Endothelial cell of umbilical vein (primary cell): Measurements from ENCODE around the gene DPP10. TPM values are rescaled to one million over a fixed set of nuclear protein-coding genes. Genes with fewer than 3 reads are reported as not detected.

Experiments
- BruUV-seq: library from RNA; stranded (reverse); fragments of 400-500 nt; replicated peaks from 2 replicates; lab custom pipeline; 2021; lab: Mats Ljungman, UMichigan
- CTCF ChIA-PET: fragments of 300-600, 350-600 bp; sonication (Branson Sonifier 250); formaldehyde crosslinking; loops from one replicate; lab custom pipeline; 2021; ENCODE audit warnings: antibody characterized with exemption, inconsistent platforms; lab: Charles Lee
- POLR2A ChIA-PET: fragments of 300-600, 350-600 bp; sonication (Branson Sonifier 250); formaldehyde crosslinking; loops from one replicate; lab custom pipeline; 2021; ENCODE audit warnings: antibody characterized with exemption, inconsistent platforms; lab: Charles Lee
- DNase-seq: peaks from one replicate; pipeline ENCODE4 v3.0.0-alpha.2; 2011; ENCODE audit warnings: low read depth, low spot score
- FAIRE-seq: peaks from 2 replicates; lab custom pipeline; 2011; peaks lifted over from hg19 to GRCh38; lab: Jason Lieb, UNC
- H2AFZ ChIP-seq: 2 replicates; pipeline ENCODE4 v1.6.0; 2012; ENCODE audit warnings: low read depth, low read length, control low read depth, inconsistent platforms
- H3K27ac ChIP-seq: 2 replicates; pipeline ENCODE4 v1.5.1; 2011; ENCODE audit warnings: low read depth, mild to moderate bottlenecking, control low read depth, low read length, moderate library complexity; ENCODE audit not compliant: insufficient read depth
- H3K27me3 ChIP-seq, 2 experiments: 2 replicates each; pipeline versions ENCODE4 v1.6.0 to v1.6.1; 2011; ENCODE audit warnings: low read length in 2 of 2, mixed read lengths in 1 of 2; ENCODE audit not compliant: control insufficient read depth in 2 of 2, insufficient read depth in 2 of 2
- H3K36me3 ChIP-seq, 2 experiments: 2 replicates in 1 of 2; 3 replicates in 1 of 2; pipeline ENCODE4 v1.5.1; 2011; ENCODE audit warnings: low read length in 2 of 2, mild to moderate bottlenecking in 1 of 2, moderate library complexity in 1 of 2; ENCODE audit not compliant: control insufficient read depth in 2 of 2, insufficient read depth in 2 of 2; ENCODE audit errors: extremely low read depth in 1 of 2
- H3K4me1 ChIP-seq: 3 replicates; pipeline ENCODE4 v1.5.1; 2011; ENCODE audit warnings: mild to moderate bottlenecking, low read length; ENCODE audit not compliant: control insufficient read depth, insufficient read depth; ENCODE audit errors: extremely low read depth
- H3K4me2 ChIP-seq: 2 replicates; pipeline ENCODE4 v1.6.1; 2011; ENCODE audit warnings: low read length, control low read depth, mixed read lengths; ENCODE audit not compliant: insufficient read depth
- H3K4me3 ChIP-seq, 3 experiments: fragments of 200-600 bp in 1 of 3; sonication (generic), shearing (Covaris generic) in 1 of 3; replicated peaks in 1 of 3; 2 replicates each; pipeline ENCODE4 v1.5.1; 2011 to 2016; ENCODE audit warnings: control low read depth in 3 of 3, low read length in 3 of 3, mild to moderate bottlenecking in 2 of 3, inconsistent platforms in 1 of 3, low read depth in 1 of 3, moderate library complexity in 1 of 3; ENCODE audit not compliant: insufficient read depth in 1 of 3
- H3K79me2 ChIP-seq: 2 replicates; pipeline ENCODE4 v1.6.0; 2012; ENCODE audit warnings: low read length, inconsistent platforms; ENCODE audit not compliant: control insufficient read depth, insufficient read depth
- H3K9ac ChIP-seq: replicated peaks from 2 replicates; pipeline ENCODE3; 2011; ENCODE audit warnings: low read length, control low read depth; ENCODE audit not compliant: insufficient read depth; ENCODE audit errors: extremely low read depth
- H3K9me1 ChIP-seq: replicated peaks from 3 replicates; pipeline ENCODE4 v1.6.0; 2011; ENCODE audit warnings: mild to moderate bottlenecking, low read length; ENCODE audit not compliant: control insufficient read depth, insufficient read depth; ENCODE audit errors: extremely low read depth
- H3K9me3 ChIP-seq: replicated peaks from 2 replicates; pipeline ENCODE4 v1.5.1; 2012; ENCODE audit warnings: low read length, inconsistent platforms; ENCODE audit not compliant: control insufficient read depth, insufficient read depth
- H4K20me1 ChIP-seq: replicated peaks from 2 replicates; pipeline ENCODE3; 2011; ENCODE audit warnings: mild to moderate bottlenecking, low read length; ENCODE audit not compliant: control insufficient read depth, insufficient read depth; ENCODE audit errors: extremely low read depth
- CTCF ChIP-seq, 2 donors: IDR thresholded peaks; 1 replicate in 1 of 2; 2 replicates in 1 of 2; pipeline ENCODE4 v1.5.1; 2011; ENCODE audit warnings: low read length in 2 of 2, mild to moderate bottlenecking in 2 of 2, moderate library complexity in 2 of 2, control low read depth in 1 of 2, inconsistent platforms in 1 of 2, low read depth in 1 of 2; ENCODE audit not compliant: insufficient read depth in 1 of 2; ENCODE audit errors: extremely low read depth in 1 of 2
- EZH2 ChIP-seq: IDR thresholded peaks from 2 replicates; pipeline ENCODE4 v1.6.1; 2012; ENCODE audit warnings: borderline replicate concordance, low read depth, mild to moderate bottlenecking, moderate library complexity, low read length, inconsistent platforms; ENCODE audit not compliant: severe bottlenecking
- FOS ChIP-seq: IDR thresholded peaks from 2 replicates; pipeline ENCODE4 v1.6.1; 2011; ENCODE audit warnings: mild to moderate bottlenecking, low read length, moderate library complexity, borderline replicate concordance; ENCODE audit not compliant: insufficient read depth
- GATA2 ChIP-seq: IDR thresholded peaks from 2 replicates; pipeline ENCODE4 v1.7.0; 2011; ENCODE audit warnings: low read depth, mild to moderate bottlenecking, moderate library complexity, mixed read lengths, low read length; ENCODE audit not compliant: insufficient read length, insufficient read depth
- JUN ChIP-seq: IDR thresholded peaks from 2 replicates; pipeline ENCODE4 v1.6.1; 2011; ENCODE audit warnings: borderline replicate concordance, low read depth; ENCODE audit not compliant: insufficient read length, insufficient read depth
- MAX ChIP-seq: IDR thresholded peaks from 2 replicates; pipeline ENCODE4 v1.6.1; 2011; ENCODE audit not compliant: insufficient read depth, insufficient read length
- MYC ChIP-seq: IDR thresholded peaks from one replicate; pipeline ENCODE4 v1.6.1; 2011; ENCODE audit warnings: mild to moderate bottlenecking, low read depth, low read length
- POLR2A ChIP-seq: IDR thresholded peaks from 2 replicates; pipeline ENCODE4 v1.6.1; 2012; ENCODE audit warnings: low read depth, mild to moderate bottlenecking, control low read depth, low read length
- POLR2AphosphoS5 ChIP-seq: IDR thresholded peaks from 2 replicates; pipeline ENCODE4 v1.6.1; 2012; ENCODE audit warnings: low read depth, mild to moderate bottlenecking, control low read depth, low read length, moderate library complexity; ENCODE audit not compliant: insufficient read depth
- dilution Hi-C: fragments of 300-500 bp; cut with MboI; formaldehyde crosslinking; loops from one replicate; pipeline ENCODE4 v1.15.0; 2019; ENCODE audit warnings: low sequenced_read_pairs; ENCODE audit not compliant: extremely low pct_ligation_motif_present
- intact Hi-C: fragments of 100-400 bp; cut with micrococcal nuclease; formaldehyde crosslinking; loops from one replicate; pipeline ENCODE4 v1.10.0; 2022
- polyA plus RNA-seq, 4 experiments: library from polyadenylated mRNA; depleted of rRNA in 3 of 4; stranded (reverse) in 3 of 4; unstranded in 1 of 4; fragments of >200 nt; gene quantifications; 2 replicates each; pipeline versions ENCODE4 v1.2.1 to v1.2.3, GENCODE V29; 2011 to 2012; ENCODE audit warnings: missing spikeins in 1 of 4
- total RNA-seq: library from RNA; stranded (reverse); gene quantifications from 2 replicates; pipeline ENCODE4 v1.2.3, GENCODE V29; 2021

Gene DPP10
- total and polyA plus RNA-seq, 2 donors (not counting 3 experiments of a cell fraction or from before 2014, with no cell fraction given): not detected

GRCh38 chr2:115248066-115248465 lies 805.6 kb downstream of the DPP10 start:
- no peaks in the 10 kb centered on the region for H4K20me1 ChIP-seq
- FAIRE-seq (no peak), DNase-seq (no peak)
- intact Hi-C loops (no loop called here), dilution Hi-C loops (no loop called here)
- no TSS peak for BruUV-seq
- no peaks in the 10 kb centered on the region for H3K9me1 ChIP-seq
- ChIA-PET POLR2A (no interaction called here), CTCF (no interaction called here)
- H3K9me3 ChIP-seq: peaks cover 3% of the 10 kb centered on the region
- H3K27ac ChIP-seq: no peak overlapping the region
- no peak for TF ChIP-seq MAX
- no peak for TF ChIP-seq POLR2AphosphoS5
- no peak for TF ChIP-seq GATA2
- TF ChIP-seq FOS: no peak
- TF ChIP-seq CTCF (IDR thresholded peaks at IDR 0.05; ENCODE audit: extremely low read depth in 1 of 2, insufficient read depth in 1 of 2, low read depth in 1 of 2, low read length in 2 of 2): no peak
- no peak overlapping the region for H2AFZ ChIP-seq
- no peaks in the 10 kb centered on the region for H3K36me3 ChIP-seq
- no peak overlapping the region for H3K9ac ChIP-seq
- no peak overlapping the region for H3K4me2 ChIP-seq
- H3K79me2 ChIP-seq: no peaks in the 10 kb centered on the region
- H3K4me1 ChIP-seq: no peaks in the 10 kb centered on the region
- no peaks in the 10 kb centered on the region for H3K27me3 ChIP-seq
- no peak overlapping the region for H3K4me3 ChIP-seq

- H3K9me3 ChIP-seq: peaks cover 2% of the 10 kb centered on the region
- no peaks in the 10 kb centered on the region for H3K79me2 ChIP-seq
- ChIA-PET CTCF (no interaction called here), POLR2A (no interaction called here)
- H3K4me2 ChIP-seq: no peak overlapping the region
- intact Hi-C loops (no loop called here), dilution Hi-C loops (no loop called here)
- H2AFZ ChIP-seq: no peak overlapping the region
- no peak overlapping the region for H3K27ac ChIP-seq
- no peak overlapping the region for H3K9ac ChIP-seq
- no peaks in the 10 kb centered on the region for H3K27me3 ChIP-seq
- H4K20me1 ChIP-seq: no peaks in the 10 kb centered on the region
- no peak for FAIRE-seq
- no peaks in the 10 kb centered on the region for H3K9me1 ChIP-seq
- TF ChIP-seq JUN (no peak), CTCF (IDR thresholded peaks at IDR 0.05; ENCODE audit: extremely low read depth in 1 of 2, insufficient read depth in 1 of 2, low read depth in 1 of 2, low read length in 2 of 2) (no peak), GATA2 (no peak), EZH2 (no peak), POLR2AphosphoS5 (no peak), MYC (no peak), FOS (no peak), MAX (no peak), POLR2A (no peak)
- DNase-seq: no peak
- H3K4me1 ChIP-seq: no peaks in the 10 kb centered on the region
- no TSS peak for BruUV-seq
- no peaks in the 10 kb centered on the region for H3K36me3 ChIP-seq
- no peak overlapping the region for H3K4me3 ChIP-seq
These were observed 834.9 kb downstream of the DPP10 start for GRCh38 chr2:115277366-115277765.
